Measurements from ENCODE around the gene STIP1. TPM values are rescaled to one million over a fixed set of nuclear protein-coding genes. Genes with fewer than 3 reads are reported as not detected.
A peak's percentile ranks its signal among the peaks of the same experiment; 100 is the strongest.

The STIP1 gene
- total and polyA plus RNA-seq, 9 of the 15 experiments (the other 6 are each of a cell fraction or from before 2014, with no cell fraction given) = 58.1 to 465 (median 346) TPM

- TF ChIP-seq PBX2 (CRISPR knock-in tag; IDR thresholded peaks at IDR 0.05; ENCODE audit: low read depth) (peak; percentile 82), PBX2 (tag; conservative IDR thresholded peaks at IDR 0.05; ENCODE audit: low read depth) (peak; percentile 90), NONO (IDR thresholded peaks at IDR 0.05; ENCODE audit: low read depth in 2 of 2, low read length in 1 of 2) (peak; percentile 54 to 84), ATF1 (CRISPR knock-in tag; IDR thresholded peaks at IDR 0.05) (no peak), ATF1 (tag; IDR thresholded peaks at IDR 0.05) (no peak; the same call in 1 of the 2 replicates), POLR2B (IDR thresholded peaks at IDR 0.05; ENCODE audit: low read depth, partially characterized antibody) (peak; percentile 64), KHSRP (IDR thresholded peaks at IDR 0.05) (no peak), NKRF (IDR thresholded peaks at IDR 0.05; ENCODE audit: borderline replicate concordance) (peak; percentile 27; the same call in 1 of the 2 replicates), ZNF274 (IDR thresholded peaks at IDR 0.05; ENCODE audit: borderline replicate concordance, low read depth, low read length) (no peak), SP2 (IDR thresholded peaks at IDR 0.05; ENCODE audit: extremely low read depth, low read depth, low read length, poor library complexity, severe bottlenecking) (peak; percentile 8), SAFB (IDR thresholded peaks at IDR 0.05; ENCODE audit: borderline replicate concordance, low read depth, low read length) (0 out of 2 replicates have a peak, but pooled peaks have one; percentile 41), PHF8 (IDR thresholded peaks at IDR 0.05; ENCODE audit: borderline replicate concordance, low read length) (peak; percentile 64; the same call in 1 of the 2 replicates), NCOA1 (IDR thresholded peaks at IDR 0.05; ENCODE audit: low read depth) (peak; percentile 79), BDP1 (IDR thresholded peaks at IDR 0.05; ENCODE audit: insufficient read depth, insufficient read length) (no peak)
- TF ChIP-seq, protein P1, sequence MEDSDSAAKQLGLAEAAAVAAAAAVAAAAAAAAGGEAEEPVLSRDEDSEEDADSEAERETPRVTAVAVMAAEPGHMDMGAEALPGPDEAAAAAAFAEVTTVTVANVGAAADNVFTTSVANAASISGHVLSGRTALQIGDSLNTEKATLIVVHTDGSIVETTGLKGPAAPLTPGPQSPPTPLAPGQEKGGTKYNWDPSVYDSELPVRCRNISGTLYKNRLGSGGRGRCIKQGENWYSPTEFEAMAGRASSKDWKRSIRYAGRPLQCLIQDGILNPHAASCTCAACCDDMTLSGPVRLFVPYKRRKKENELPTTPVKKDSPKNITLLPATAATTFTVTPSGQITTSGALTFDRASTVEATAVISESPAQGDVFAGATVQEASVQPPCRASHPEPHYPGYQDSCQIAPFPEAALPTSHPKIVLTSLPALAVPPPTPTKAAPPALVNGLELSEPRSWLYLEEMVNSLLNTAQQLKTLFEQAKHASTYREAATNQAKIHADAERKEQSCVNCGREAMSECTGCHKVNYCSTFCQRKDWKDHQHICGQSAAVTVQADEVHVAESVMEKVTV (CRISPR knock-in tag; IDR thresholded peaks at IDR 0.05) = no peak
- TF ChIP-seq, protein P2, sequence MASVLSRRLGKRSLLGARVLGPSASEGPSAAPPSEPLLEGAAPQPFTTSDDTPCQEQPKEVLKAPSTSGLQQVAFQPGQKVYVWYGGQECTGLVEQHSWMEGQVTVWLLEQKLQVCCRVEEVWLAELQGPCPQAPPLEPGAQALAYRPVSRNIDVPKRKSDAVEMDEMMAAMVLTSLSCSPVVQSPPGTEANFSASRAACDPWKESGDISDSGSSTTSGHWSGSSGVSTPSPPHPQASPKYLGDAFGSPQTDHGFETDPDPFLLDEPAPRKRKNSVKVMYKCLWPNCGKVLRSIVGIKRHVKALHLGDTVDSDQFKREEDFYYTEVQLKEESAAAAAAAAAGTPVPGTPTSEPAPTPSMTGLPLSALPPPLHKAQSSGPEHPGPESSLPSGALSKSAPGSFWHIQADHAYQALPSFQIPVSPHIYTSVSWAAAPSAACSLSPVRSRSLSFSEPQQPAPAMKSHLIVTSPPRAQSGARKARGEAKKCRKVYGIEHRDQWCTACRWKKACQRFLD (CRISPR knock-in tag; IDR thresholded peaks at IDR 0.05) = peak; percentile 75; the same call in 1 of the 2 replicates
- TF ChIP-seq, protein P3, sequence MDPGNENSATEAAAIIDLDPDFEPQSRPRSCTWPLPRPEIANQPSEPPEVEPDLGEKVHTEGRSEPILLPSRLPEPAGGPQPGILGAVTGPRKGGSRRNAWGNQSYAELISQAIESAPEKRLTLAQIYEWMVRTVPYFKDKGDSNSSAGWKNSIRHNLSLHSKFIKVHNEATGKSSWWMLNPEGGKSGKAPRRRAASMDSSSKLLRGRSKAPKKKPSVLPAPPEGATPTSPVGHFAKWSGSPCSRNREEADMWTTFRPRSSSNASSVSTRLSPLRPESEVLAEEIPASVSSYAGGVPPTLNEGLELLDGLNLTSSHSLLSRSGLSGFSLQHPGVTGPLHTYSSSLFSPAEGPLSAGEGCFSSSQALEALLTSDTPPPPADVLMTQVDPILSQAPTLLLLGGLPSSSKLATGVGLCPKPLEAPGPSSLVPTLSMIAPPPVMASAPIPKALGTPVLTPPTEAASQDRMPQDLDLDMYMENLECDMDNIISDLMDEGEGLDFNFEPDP (CRISPR knock-in tag; IDR thresholded peaks at IDR 0.05) = no peak
Measured at GRCh38 chr11:64241491-64242374, 55.8 kb downstream of the STIP1 start (continued).
